GM19452 (cell line): Measurements from ENCODE around the gene CD93.

ENCODE experiments used
- ATAC-seq: cut with Tn5 transposase; IDR thresholded peaks from one replicate; pipeline ENCODE4 v1.9.1; 2021; ENCODE audit not compliant: unreplicated experiment

CD93 gene

GRCh38 chr20:23039136-23039875 is 46.8 kb downstream of the CD93 start:
- ATAC-seq: no peak

GRCh38 chr20:23037017-23037481 is 49.1 kb downstream of the CD93 start:
- no peak for ATAC-seq

GRCh38 chr20:23036371-23036770 is 49.8 kb downstream of the CD93 start:
- ATAC-seq: no peak

- no peak for ATAC-seq
Observed at GRCh38 chr20:23035731-23036130, 50.4 kb downstream of the CD93 start.

GRCh38 chr20:23034721-23035671 is 51.1 kb downstream of the CD93 start, which contains the start of gene SSTR4:
SSTR4 (plus strand) TSS chr20:23035312; CDS start chr20:23035484, 172 bp downstream.
- ATAC-seq: no peak

GRCh38 chr20:23033918-23034317 is 52.2 kb downstream of the CD93 start:
- no peak for ATAC-seq

GRCh38 chr20:23032750-23033078 is 53.4 kb downstream of the CD93 start:
- no peak for ATAC-seq

- ATAC-seq: no peak
Observed at GRCh38 chr20:23032056-23032749, 53.9 kb downstream of the CD93 start.

- no peak for ATAC-seq
Observed at GRCh38 chr20:23031346-23031745, 54.8 kb downstream of the CD93 start.
